HS-5 (cell line): ENCODE data around the gene PRSS48.
"Not testable (repeated sequence)": the region's sequence is repeated elsewhere in the genome, so short reads cannot be mapped to it uniquely, and the experiment has no call there.

ENCODE experiments used
- DNase-seq: peaks from one replicate; pipeline ENCODE4 v3.0.0-alpha.2; 2012; ENCODE audit warnings: low read depth

Gene PRSS48

DNA sequence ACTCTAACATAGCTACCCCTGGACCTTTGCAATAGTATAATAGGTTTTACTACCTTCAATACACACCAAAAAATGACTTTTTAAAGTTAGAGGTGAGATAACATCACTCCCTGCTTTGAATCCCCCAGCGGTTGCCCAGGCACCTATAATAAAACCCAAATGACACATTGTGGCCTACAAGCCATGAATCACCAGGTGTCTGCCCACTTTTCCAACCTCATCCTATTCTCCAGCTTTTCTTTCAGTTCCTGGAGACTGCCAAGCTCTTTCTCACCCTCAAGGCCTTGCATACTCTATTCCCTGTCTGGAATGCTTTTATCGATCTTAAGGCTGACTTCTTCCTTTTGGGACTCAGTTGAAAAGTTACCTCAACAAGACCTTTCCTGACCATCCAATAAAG is 16.4 kb upstream of the PRSS48 start:
- DNase-seq: no peak

DNA sequence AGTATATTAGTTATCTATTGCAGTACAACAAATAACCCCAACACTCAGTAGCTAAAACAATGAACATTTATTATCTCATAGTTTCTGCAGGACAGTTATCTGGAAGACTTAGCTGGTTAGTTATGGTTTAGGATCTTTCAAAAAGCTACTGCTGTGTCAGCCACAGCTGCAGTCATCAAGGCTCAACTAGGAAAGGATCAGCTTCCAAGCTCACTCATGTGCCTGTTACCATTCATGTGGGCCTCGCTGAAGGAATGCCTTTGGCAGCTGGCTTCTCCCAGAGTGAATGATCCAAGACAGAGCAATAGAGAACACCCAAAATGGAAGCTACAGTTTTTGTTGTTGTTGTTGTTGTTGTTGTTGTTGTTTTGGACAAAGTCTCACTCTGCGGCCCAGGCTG is 13.5 kb upstream of the PRSS48 start:
- no peak for DNase-seq

DNA sequence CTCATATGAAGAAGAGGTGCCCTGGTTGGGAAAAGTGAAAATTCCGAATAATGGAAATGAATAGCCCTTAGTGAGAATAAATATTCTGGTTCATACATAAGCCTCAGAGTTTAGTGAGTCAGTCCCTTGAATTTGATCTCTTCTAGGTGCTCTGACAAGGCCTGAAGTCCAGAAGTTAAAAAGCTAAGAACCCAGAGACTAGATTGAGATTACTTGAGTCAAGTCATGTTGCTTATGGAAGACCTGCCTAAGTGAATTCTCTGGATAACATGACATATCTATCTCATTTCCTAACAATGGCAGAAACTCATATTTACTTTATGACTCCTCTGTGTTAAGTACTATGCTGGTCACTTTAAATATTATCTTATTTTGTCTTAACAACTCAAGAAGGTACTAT is 10.5 kb upstream of the PRSS48 start:
- DNase-seq: no peak

DNA sequence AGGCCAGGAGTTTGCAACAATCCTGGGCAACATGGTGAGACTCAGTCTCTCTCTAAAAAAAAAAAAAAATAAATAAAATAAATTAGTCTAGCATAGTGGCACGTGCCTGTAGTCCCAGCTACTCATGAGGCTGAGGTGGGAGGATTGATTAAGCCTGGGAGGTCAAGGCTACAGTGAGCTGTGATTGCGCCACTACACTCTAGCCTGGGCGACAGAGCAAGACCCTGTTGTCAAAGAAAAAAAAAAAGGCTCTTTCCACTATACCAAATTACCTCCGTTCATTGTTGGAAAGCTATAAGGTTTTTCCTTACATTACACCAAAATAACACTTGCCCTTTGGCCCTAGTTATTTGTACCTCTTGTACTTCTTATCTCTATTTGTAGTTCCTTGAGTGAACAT is 9.9 kb upstream of the PRSS48 start:
- no peak for DNase-seq

DNA sequence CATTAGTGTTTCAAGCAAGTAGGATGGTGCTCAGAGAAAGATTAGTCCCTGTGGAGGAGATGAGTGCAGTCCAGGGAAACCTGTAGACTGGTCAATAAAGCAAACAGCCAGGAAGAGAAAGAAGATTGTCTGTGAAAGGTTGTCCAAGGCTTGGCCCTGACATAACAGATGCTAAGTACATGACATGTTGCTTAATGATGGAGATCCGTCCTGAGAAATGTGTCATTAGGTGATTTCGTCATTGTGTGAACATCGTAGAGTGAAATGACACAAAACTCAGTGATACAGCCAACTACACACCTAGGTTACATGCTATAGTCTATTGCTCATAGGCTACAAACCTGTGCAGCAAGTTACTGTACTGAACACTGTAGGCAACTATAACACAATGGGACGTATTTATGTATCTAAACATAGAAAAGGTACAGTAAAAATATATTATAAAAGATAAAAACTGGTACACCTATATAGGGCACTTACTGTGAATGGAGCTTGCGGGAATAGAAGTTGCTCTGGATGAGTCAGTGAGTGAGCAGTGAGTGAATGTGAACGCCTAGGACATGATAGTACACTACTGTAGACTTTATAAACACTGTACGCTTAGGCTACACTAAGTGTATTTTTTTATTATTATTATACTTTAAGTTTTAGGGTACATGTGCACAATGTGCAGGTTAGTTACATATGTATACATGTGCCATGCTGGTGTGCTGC is 9.0 kb upstream of the PRSS48 start:
- DNase-seq: no peak

DNA sequence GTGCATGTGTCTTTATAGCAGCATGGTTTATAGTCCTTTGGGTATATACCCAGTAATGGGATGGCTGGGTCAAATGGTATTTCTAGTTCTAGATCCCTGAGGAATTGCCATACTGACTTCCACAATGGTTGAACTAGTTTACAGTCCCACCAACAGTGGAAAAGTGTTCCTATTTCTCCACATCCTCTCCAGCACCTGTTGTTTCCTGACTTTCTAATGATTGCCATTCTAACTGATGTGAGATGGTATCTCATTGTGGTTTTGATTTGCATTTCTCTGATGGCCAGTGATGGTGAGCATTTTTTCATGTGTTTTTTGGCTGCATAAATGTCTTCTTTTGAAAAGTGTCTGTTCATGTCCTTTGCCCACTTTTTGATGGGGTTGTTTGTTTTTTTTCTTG is 8.1 kb upstream of the PRSS48 start:
- not testable (repeated sequence) for DNase-seq

DNA sequence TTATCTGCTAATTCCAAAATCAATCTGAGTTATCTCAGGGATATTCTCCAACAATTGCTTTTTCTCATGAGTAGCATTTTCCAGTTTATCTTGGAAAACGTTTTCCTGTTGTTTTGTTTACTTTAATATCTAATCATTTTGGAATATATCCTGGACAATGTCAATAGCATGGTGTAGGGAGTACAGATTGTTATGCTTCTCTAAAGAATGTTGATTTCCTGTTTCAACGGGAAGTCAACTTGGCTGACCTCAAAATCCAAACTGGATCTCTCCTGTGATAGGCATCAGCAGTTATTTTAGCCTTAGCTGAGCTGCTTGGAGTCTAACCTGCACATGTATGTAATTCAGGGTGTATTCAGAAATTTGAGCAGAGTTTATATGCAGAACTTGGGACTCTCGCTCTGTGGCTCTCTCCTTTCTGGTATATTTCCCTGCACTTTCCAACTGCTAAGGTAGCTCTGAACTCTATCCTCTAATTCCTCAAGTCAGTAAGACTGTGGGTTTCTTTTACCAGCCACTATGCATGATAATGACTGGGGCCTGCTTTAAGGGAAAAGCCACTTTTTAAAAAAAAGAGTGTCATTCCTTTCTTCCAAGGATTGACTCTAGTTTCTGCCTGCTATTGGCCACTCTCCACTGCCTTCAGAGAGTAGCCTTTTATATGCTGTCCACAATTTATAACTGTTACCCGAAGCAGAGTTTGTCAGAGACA is 7.7 kb downstream of the PRSS48 start:
- no peak for DNase-seq

DNA sequence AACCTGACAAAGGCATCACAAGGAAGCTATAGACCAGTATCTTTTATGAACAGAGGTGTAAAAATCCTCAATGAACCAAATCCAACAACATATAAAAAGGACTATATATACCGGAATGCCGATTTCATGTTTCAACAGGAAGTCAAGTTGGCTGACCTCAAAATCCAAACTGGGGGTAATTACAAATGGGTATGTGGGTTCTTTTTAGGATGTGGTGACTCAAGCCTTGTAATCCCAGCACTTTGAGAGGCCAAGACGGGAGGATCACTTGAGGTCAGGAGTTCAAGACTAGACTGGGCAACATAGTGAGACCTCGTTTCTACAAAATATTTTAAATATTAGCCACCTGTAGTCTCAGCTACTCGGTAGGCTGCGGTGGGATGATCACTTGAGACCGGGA is 10.4 kb downstream of the PRSS48 start:
- no peak for DNase-seq

DNA sequence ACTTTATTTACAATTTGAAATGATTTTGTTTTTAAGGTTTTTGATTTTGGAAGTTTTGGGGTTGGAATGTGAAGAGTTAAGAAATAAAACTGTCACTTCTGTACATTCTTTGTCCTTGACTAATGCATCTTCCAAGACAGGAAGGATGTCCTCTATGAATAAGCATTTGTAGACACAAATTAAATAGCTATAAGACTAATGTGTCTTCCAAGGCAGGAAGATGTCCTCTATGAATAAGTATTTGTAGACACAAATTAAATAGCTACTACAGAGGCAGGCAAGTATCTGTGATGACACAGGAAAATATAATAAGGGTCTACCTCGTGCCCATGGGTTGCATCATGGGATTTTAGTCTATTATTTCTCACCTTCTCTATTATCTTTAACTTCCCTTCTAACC is 14.5 kb downstream of the PRSS48 start:
- DNase-seq: no peak

DNA sequence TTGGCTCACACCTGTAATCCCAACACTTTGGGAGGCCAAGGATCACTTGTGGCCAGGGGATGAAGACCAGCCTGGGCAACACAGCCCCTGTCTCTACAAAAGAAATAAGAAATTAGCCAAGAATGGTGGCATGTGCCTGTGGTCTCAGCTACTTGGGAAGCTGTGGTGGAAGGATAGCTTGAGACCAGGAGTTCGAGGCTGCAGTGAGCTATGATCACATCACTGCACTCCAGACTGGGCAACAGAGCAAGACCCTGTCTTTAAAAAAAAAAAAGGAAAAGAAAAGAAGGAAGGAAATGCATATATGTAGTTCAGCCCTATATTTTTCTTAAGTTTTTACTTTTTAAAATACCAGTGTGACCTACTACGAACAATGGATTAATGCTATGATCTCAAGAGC is 15.1 kb downstream of the PRSS48 start:
- no peak for DNase-seq

DNA sequence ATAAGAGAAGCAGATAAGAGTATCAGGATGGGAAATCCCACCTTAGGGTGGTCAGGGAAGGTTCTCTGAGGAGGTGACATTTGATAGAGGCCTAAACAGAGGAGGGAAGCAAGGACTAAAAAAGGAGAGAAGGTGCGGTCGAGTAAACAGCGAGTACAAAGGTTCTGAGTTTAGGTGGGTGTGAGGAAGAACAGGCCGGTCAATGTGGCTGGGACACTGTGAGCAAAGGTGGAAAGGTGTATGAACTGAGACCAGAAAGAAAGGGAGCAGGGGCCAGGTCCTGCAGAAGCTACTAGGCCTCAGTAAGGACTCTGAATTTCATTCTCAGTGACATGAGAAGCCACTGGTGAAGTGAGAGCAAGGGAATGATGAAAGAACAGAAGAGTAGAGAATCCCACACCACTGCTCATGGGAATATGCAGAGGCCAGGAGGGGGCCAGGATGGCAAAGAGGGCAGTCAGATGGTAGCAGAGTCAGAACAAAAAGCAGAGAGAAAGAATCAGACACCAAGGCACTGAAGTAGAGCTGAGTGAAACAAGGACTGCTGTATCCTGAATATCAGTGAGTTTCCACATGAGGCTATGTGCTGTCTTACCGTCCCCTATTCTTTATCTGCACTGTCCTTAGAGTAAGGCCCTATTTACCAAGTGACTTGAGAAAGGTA is 18.0 kb downstream of the PRSS48 start:
- no peak for DNase-seq

DNA sequence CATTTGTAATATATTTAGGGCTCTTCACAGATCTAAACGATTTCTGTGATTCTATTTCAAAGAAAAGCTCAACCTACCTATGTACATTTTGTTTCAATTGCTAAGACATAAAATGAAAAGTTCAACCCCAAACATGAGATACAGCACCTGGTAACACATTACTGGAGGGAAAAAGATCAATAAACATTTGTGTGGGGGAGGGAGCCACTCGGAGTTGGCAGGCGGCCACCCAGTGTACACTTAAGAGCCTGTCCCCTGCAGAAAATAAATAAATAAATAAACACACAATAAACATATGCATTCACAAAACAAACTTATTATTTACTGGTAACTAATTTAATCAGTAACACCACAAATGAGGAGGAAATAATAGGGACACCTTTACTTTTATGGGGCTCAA is 19.3 kb downstream of the PRSS48 start:
- no peak for DNase-seq

DNA sequence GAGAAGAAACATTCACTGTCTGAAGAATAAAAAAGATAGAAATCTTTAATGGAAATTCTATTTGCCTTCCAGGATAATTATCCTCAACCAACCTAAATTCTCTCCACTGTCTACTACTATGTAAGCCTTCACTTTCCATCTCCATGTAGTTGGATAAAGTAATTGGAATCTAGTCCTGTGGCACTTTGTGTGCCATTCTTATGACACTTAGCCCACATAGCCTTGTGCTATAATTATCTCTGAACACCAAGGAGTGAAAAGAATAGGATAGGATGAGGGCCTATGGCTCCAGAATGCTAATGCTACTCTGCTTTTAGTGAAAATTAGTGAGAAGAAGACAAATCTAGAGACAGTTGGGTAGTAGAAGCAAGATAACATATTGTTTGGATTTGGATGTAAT is 20.2 kb downstream of the PRSS48 start:
- no peak for DNase-seq

DNA sequence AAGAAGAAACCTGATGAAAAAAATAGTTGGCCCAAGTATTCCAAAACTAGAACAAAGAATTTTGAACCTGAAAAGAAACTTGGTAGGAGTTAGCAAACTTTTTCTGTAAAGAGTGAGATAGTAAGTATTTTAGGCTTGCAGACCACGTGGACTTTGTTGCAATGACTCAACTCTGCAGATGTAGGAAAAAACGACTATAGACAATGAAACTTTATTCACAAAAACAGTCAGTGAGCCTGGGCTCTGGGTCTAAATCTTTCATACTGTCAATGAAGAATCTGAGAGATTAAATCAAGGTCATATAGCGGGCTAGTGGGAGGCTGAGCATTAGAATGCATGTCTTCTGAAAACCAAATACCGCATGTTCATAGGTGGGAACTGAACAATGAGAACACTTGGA is 25.5 kb downstream of the PRSS48 start:
- DNase-seq: no peak

DNA sequence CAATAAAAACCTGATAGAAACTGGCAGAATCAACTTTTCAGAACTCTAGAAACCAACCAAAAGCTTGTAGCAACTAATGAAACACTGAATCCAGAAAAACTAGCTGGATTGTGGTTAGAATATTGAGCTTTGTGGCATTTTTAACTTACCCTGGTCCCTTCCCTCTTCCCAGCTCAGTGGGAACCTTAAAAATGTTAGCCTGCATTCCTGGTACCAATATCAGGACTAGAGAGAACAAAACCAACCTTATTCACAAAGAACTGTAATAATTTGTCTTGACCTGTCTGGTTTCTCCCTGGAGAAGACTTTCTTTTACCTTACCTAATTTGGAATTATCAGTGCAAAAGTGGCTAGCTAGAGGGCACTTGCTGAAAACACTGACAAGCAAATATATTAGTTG is 27.3 kb downstream of the PRSS48 start:
- DNase-seq: no peak

DNA sequence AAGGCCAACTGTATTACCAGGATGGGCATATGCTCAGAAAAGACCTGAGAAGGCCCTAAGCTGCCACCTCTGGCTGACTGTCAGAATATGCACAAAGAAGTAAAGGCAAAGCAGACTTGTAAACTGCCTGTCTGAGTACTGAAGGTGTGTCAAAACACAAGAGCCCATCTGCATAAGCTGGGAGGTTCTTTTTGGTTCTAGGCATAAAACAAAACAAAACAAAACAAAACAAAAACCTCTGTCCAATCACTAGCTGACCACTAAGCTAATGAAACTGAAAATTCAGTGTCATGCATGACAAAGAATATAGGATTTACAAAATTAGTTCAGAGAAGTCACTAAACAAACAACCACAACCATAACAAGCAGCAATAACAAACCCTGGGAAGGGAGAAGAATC is 27.8 kb downstream of the PRSS48 start:
- DNase-seq: no peak

DNA sequence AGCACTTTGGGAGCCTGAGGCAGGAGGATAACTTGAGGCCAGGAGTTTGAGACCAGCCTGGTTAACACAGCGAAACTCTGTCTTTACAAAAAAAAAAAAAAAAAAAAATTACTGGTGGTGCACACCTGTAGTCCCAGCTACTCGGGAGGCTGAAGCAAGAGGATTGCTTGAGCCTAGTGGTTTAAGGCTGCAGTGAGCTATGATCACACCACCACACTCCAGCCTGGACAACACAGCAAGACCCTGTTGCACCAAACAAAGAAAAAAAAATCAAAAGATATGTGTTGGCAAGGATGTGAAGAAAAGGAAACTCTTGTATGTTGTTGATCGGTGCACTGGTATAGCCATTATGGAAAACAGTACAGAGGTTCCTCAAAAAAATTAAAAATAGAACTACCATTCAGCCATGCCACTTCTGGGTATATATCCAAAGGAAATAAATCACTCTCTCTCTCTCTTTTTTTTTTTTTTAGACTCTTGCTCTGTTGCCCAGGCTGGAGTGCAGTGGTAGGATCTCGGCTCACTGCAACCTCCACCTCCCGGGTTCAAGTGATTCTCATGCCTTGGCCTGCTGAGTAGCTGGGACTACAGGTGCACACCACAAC is 33.3 kb downstream of the PRSS48 start:
- DNase-seq: no peak

DNA sequence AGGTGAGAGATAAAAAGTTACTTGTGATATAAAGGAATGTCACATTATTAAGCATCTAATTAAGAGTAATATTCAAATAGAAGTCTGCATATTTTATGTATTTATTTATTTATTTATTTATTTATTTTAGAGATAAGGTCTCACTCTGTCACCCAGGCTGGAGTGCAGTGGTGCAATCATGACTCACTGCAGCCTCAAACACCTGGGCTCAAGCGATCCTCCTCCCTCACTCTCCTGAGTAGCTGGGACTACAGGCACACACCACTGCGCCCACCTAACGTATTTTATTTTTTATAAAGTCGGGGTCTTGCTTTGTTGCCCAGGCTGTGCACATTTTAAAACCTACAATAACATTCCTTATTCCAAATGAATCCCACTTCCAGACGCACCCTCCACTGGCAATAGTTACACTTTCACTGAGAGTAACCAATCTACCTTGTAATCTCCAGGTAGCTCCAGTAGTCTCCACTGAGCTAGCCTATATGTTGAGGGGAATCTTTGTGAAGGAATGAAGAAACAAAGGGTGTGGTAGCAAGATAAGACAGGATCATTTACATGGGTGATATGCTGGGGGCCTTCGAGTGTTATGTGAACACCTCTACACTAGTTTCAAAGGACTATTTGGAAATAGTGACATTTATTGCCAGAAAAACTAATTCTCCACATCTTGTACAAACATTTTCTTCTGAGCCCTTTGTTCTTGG is 36.5 kb downstream of the PRSS48 start:
- no peak for DNase-seq

DNA sequence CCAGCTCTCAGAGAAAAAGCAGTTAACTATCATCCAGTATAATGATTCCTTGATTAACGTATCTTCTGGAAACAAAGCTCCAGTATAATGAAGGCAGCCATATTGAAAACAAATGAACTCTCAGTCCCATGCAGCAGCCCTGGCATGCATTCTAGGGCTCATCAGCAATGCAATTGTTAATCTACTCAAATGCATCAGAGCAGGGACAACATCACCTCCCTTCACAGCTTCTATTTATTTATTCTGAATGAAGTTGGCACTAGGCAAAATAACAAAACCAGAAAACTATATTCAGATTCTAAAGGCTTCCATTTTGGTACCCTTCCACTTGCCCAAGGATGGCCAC is 37.0 kb downstream of the PRSS48 start:
- DNase-seq: no peak

DNA sequence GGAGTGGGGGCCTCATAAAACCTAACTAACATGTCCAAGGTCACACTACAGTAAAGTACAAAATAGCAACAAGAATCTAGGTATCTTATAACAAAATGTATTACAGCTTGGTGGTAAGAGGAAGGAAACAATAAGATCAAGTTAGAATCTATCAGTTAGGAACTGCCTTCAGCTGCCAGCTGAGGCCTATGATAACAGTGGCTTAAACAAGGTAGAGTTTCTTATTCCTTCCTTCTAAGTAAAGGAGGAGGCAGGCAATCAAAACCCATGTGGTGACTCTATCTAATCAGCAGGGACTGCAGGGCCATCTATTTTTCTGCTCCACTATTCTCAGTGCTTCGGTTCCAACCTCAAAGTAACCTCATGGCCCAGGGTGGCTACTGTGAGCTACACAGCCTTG is 37.5 kb downstream of the PRSS48 start:
- no peak for DNase-seq

DNA sequence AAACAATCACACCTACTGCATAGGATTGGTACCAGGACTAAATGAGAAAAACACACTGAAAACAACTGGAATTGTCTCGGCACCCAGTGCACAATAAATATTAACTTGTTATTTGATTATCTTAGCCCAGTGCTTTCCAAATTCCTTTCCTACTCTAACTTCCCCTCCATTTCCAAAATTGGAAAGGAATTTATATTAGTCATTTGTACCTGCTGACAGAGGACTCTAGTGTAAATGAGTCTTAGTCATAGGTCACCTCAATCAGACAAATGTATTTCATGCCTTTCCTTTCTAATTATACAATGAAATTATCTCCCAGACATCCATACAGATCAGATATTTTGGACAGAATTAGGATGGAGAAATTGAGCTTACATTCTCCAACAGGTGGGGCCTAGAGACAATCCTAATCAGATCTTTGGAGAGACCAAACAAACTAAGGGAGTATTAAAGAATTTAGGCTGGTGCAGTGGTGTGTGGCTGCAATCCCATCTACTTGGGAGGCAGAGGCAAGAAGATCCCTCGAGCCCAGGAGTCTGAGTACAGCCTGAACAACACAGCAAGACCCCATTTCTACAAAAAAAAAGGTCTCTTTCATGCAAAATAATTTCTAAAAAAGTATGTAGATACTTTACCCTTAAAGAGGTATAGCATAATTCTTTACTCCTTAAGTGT is 38.4 kb downstream of the PRSS48 start:
- no peak for DNase-seq

DNA sequence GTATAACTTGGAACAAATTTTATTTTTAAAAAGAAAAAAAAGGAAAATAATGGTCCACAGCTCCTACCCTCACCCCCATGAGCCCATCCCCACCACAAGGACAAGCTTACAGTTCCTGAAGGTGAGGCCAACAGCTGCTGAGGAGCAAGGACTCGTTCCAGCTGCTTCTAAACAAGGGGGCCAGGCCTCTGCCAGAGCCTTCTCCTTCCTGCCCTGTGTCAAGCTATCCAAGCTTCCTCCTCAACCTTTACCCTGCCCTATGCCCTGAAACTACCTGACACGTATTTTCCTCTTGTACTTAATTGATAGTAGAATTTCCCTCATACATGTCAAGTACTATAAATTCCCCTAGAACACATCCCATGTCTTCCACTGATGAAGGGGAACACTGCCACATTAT is 39.7 kb downstream of the PRSS48 start:
- DNase-seq: no peak
